ENCODE measurements around the gene SMYD3.

SMYD3 gene

DNA sequence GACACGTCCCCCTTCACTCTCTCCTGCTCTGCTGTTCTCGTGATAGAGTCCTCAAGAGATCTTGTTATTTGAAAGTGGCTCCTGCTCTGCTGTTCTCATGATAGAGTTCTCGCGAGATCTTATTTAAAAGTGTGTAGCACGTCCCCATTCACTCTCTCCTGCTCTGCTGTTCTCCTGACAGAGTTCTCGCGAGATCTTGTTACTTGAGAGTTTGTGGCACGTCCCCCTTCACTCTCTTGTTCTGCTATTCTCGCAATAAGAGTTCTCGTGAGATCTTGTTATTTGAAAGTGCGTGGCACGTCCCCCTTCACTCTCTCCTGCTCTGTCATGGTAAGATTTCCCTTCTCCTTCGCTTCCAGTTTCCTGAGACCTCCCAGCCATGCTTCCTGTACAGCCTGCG lies 47.9 kb downstream of the SMYD3 start:
- DNase-seq = no peak

GRCh38 chr1:246455476-246455875 lies 51.6 kb downstream of the SMYD3 start:
- no peak for DNase-seq

DNA sequence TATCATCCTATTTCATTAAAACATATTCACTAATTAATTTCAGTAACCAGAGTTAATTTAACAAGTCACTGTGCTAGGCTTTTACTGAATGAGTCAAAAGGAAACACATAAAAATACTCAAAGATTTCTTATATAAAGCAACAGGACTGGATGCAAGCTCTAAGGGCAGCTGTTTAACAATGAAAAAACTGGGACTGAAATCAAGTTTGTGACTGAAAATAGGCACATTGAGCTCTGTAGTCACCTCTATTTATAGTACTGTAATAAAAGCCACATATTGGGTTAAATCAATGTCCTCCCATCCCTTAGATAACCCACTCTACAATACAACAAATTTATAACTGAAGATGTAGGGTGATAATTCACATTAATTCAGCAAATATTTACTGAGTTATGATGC lies 52.4 kb downstream of the SMYD3 start:
- DNase-seq = no peak

DNA sequence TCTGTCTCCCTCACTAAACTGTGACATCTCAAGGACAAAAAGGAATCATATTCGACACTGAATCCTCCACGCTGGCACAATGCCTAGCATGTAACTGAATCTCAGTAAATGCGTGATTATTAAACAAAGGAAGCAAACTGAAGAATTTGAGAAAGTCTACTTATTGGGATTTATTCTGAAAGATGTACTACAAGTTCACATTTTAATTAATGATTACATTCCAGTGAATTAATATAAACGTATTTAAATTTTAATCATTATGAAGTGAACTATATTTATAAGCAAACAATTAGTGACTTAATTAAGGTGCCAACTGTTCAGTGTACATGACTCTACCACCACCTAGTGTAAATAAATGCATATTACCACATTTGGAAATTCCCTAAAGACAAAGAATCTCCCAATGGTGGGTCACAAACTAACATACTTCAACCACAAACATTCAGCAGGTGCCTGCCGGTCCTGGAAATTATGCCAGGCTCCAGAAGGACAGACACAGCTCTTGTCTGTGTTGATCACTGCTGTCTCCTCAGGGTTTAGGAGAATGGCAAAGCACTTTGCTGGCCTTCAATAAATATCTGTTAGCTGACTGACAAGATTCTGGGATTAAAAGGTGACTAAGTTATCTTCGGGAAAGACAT lies 56.3 kb downstream of the SMYD3 start:
- DNase-seq = peak; percentile 75

DNA sequence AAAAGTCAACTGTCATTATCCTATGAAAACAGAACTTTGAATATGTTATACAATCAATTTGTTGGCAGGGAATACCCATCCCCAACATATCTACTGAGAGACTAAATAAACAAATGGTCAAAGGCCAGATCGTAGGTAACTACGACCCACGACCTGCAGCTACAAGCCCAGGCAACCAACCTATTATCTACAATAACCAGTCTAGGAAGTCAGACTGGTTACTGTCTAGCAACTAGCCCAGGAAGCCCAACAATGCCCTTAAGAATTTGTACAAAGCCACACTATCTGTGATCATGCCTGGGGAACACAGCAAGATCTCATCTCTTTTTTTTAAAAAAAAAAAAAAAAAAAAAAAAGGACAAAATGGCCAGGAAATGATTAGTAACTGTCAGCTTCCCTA lies 58.7 kb downstream of the SMYD3 start:
- DNase-seq = no peak

GRCh38 chr1:246447501-246447900 lies 59.6 kb downstream of the SMYD3 start:
- no peak for DNase-seq

- DNase-seq = no peak
These were observed 61.6 kb downstream of the SMYD3 start for GRCh38 chr1:246445503-246445902.

DNA sequence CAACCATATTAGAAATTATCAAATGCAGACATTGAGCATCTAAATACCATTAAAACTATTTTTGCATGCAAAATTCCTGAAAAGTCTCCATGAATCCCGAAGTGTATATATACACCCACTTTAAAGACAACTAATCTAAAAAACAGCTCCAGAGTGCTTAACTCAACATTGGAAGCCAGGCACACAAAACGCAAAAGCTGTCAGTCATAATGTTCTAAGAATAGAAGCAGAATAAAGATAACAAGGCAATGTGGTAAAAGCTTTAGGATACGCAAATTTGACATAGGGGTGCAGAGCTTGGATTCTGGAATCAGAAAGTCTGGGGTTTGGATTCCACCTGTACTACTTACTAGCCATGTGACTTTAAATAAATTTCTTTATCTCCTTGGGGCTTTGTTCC lies 62.5 kb downstream of the SMYD3 start:
- DNase-seq = no peak

DNA sequence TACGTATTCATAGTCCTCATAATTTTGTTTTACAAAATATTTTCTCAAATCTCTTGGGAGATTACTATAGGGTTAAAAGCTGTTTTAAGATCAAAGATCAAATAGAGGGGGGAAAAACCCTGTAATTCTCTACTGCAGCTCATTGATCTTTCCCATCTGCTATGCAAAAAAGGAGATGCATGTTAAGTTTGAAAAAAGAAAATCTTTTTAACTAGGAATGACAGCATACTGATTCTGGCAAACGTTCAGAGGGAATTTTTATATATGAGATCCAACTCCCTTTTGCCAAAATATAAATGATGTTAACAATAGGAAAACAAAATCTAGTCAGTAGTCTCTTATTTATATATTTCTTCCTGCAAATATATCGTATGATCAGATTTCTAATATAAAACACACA lies 69.1 kb downstream of the SMYD3 start:
- no peak for DNase-seq

DNA sequence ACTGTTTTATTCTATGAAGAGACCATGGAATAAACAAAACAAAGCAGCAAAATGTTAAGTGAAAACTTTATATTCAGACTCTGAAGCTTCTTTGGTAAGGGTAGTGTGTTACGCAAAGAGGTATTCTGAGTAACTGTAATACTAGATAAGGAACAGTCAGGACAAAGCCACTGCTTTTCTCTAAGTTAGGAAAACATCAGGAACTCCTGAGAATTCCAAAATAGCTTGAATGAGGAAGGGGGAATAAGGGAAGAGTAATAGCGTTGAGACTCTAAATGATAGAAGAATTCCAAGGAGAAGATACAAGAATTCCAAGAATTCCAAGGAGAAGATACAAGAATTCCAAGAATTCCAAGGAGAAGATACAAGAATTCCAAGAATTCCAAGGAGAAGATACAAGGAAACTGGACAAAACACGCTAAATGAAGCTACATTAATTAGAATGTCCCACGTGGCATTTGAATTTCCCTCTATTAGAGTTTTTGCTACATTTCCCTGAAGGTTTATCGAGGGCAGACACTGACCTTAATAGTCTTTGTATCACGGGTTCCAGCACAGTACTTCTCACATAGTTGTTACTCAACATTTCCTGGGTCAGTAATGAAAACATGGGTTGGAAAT lies 71.5 kb downstream of the SMYD3 start:
- no peak for DNase-seq

- no peak for DNase-seq
These were observed 72.7 kb downstream of the SMYD3 start for GRCh38 chr1:246434335-246434734.

- DNase-seq = no peak
These were observed 78.4 kb downstream of the SMYD3 start for GRCh38 chr1:246428542-246429308.

DNA sequence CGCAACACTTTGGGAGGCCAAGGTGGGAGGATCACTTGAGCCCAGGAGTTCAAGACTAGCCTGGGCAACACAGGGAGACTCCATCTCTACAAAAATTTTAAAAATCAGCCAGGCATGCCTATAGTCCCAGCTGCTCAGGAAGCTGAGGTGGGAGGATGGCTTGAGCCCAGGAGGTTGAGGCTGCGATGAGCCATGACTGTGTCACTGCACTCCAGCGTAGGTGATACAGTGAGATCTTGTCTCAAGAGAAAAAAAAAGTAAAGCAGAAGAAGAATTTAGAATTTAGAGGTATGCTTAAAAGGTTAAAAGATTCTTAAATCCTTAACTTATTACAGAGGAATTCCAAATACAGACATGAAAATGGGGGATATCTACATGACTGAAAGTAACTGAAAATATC lies 79.5 kb downstream of the SMYD3 start:
- no peak for DNase-seq

GRCh38 chr1:246425895-246426294 lies 81.2 kb downstream of the SMYD3 start:
- DNase-seq = no peak

GRCh38 chr1:246425139-246425794 lies 81.8 kb downstream of the SMYD3 start:
- no peak for DNase-seq

GRCh38 chr1:246420300-246420699 lies 86.8 kb downstream of the SMYD3 start:
- no peak for DNase-seq

DNA sequence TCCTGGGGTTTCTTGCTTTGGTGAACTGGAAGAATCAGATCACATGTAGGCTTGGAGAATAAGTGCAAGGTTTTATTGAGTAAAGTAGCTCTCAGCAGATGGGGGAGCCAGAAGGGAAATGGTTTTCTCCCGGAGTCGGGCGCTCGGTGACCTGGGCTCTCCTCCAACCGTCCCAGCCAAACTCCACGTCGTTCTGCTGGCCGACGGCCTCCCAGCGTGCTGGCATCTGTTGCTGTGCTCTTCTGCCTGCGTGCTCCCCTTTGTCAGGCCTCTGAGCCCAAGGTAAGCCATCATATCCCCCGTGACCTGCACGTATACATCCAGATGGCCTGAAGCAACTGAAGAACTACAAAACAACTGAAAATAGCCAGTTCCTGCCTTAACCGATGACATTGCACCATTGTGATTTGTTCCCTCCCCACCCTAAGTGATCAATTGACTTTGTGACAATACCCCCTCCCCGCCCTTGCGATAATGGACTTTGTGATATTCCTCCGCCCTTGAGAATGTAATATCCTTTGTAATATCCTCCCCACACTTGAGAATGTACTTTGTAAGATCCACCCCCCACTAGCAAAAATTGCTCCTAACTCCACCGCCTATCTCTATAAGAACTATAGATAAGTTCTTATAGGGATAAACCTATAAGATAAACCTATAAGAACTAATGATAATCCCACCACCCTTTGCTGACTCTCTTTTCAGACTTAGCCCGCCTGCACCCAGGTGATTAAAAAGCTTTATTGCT lies 88.3 kb downstream of the SMYD3 start:
- DNase-seq = no peak

GRCh38 chr1:246417813-246418564 lies 89.1 kb downstream of the SMYD3 start:
- DNase-seq = no peak

GRCh38 chr1:246417152-246417812 lies 89.8 kb downstream of the SMYD3 start:
- no peak for DNase-seq

- DNase-seq = no peak
These were observed 90.8 kb downstream of the SMYD3 start for GRCh38 chr1:246416261-246416660.

GRCh38 chr1:246415028-246415427 lies 92.1 kb downstream of the SMYD3 start:
- DNase-seq = no peak

- no peak for DNase-seq
These were observed 93.6 kb downstream of the SMYD3 start for GRCh38 chr1:246413430-246413829.
